Jurkat, Clone E6-1 (cell line): ENCODE results near the gene ZNF211. TPM values are rescaled to one million over a fixed set of nuclear protein-coding genes. Genes with fewer than 3 reads are reported as not detected.
A peak's percentile ranks its signal among the peaks of the same experiment; 100 is the strongest.

ENCODE experiments used
- DNase-seq: peaks from one replicate; pipeline ENCODE4 v3.0.0-alpha.2; 2011; ENCODE audit warnings: low read depth, low spot score
- H3K4me3 ChIP-seq: 2 replicates; pipeline ENCODE4 v1.5.1; 2011; ENCODE audit warnings: mild to moderate bottlenecking, low read length, control low read depth, moderate library complexity
- polyA plus RNA-seq: library from polyadenylated mRNA; unstranded; fragments of >200 nt; gene quantifications from one replicate; pipeline ENCODE4 v1.2.1, GENCODE V29; 2012; ENCODE audit warnings: missing spikeins; ENCODE audit not compliant: insufficient read length, insufficient read depth

The ZNF211 gene
- polyA plus RNA-seq, result 9.7 TPM

- peak within 1 kb of the TSS; percentile 83 for H3K4me3 ChIP-seq
- DNase-seq, result peak; percentile 92
Observed at GRCh38 chr19:57632987-57633831, at the start of gene ZNF211. TSS of gene ZNF211 (plus strand) at chr19:57633168. CDS start at chr19:57633347, 179 bp downstream.

- no peak for DNase-seq
Observed at GRCh38 chr19:57583521-57584416, 49.2 kb upstream of the ZNF211 start, which contains the start of gene ZIK1. TSS of gene ZIK1 (plus strand) at chr19:57584145. CDS start at chr19:57584357, 212 bp downstream.

DNA sequence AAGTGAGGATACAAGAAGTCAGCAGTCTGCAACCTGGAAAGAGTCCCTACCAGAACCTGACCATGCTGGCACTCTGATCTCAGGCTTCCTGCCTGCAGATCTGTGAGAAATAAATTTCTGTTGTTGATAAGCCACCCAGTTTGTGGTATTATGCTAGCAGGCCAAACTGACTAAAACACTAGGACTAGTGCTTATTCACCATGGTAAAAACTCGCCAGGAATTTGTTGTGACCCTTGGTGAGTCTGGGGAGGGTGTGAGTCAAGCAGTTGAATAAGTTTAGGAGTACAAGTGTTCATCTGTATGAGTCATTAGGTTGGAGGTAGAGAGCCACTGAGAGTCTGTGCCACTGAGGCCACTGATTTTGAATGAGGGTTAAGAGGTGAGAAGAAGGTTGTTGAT is 45.4 kb upstream of the ZNF211 start:
- H3K4me3 ChIP-seq, result no peak overlapping the region
- no peak for DNase-seq

More at GRCh38 chr19:57583521-57584416, 49.2 kb upstream of the ZNF211 start, which contains the start of gene ZIK1:
- H3K4me3 ChIP-seq, result no peak within 1 kb of the TSS

- DNase-seq, result no peak
- peak overlapping the region; percentile 78 for H3K4me3 ChIP-seq
Observed at GRCh38 chr19:57599377-57599760, 33.6 kb upstream of the ZNF211 start.

DNA sequence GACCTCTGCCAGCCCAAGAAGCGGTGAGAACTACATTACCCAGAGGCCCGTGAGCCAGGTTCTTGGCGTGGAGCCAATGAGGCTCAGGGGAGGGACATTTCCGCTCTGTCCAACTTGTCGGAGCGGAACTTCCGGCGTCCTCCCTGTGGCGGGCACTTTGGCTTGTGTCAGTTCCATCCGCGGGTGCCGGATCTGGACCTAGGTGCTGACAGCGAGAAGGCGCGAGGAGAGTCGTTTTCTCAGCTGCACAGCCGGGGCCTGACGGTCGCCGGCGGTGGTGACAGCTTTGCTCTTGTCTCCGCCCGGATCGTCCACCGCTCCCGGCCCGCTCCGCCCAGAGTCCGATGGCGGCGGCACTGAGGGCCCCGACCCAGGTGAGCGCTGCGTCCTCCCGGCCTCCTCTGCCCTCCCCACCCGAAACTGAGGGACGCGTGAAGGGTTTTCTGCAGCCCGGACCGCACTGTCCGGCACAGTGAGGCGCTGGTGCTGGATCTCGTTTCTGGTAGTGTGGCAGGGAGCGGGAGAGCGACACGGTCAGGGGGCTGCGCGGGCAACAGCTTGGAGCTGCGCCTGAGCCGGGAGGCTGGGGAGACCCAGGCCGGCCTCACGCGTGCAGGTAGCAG is 33.1 kb upstream of the ZNF211 start, which contains the start of gene ZNF530:
Gene ZNF530 (plus strand): TSS at position 125 of the 623 bp plus-strand sequence. CDS start 4,461 bp downstream, outside the sequence.
- H3K4me3 ChIP-seq, result peak within 1 kb of the TSS; percentile 78

GRCh38 chr19:57606931-57607330 is 26.0 kb upstream of the ZNF211 start:
- no peak overlapping the region for H3K4me3 ChIP-seq
- no peak for DNase-seq

More for the DNA sequence above, 33.1 kb upstream of the ZNF211 start, which contains the start of gene ZNF530:
- peak; percentile 90 for DNase-seq

- DNase-seq, result no peak
- H3K4me3 ChIP-seq, result no peak overlapping the region
Observed at GRCh38 chr19:57611113-57611512, 21.9 kb upstream of the ZNF211 start.

DNA sequence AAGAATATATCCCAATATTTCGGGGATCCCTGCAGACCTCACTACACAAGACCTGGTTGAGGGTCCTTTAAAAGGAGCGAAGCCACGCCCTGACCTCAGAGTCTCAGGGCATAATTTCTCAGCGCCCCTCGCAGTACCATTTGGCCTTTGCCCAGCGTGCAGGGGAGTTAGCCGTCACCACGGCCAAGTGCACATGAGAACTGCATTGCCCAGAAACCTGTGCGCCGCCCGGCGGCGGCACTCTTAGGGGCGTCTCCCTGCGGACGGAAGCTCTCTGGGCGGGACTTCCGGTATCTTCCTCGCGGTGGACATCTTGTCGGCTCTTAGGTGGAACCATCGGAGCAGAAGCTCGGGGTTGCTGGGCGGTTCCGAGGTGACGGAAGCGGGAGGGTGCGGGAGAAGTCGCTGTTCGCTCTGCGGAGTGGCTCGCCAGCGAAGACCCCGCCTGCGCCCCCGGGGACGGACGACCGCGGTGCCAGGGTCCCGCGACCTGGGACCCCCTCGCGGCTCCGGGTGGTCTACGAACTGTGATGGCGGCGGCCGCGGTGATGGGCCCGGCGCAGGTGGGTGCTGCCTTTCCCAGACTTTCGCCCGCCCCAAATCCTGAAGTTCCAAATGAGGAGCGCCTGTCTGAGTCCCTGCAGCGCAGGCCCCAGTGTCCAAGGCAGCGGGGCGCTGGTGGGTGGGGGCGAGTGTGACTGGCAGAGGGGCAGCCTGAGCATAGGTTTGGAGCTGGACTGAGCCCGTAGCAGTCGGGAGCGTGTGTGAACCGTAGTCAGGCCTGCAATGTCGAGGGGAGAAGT is 18.8 kb upstream of the ZNF211 start, which contains the start of gene ZNF134:
Gene ZNF134 (plus strand): TSS at position 302 of the 803 bp plus-strand sequence. CDS start 5,227 bp downstream, outside the sequence.
- peak; percentile 91 for DNase-seq
- H3K4me3 ChIP-seq, result peak within 1 kb of the TSS; percentile 86

DNA sequence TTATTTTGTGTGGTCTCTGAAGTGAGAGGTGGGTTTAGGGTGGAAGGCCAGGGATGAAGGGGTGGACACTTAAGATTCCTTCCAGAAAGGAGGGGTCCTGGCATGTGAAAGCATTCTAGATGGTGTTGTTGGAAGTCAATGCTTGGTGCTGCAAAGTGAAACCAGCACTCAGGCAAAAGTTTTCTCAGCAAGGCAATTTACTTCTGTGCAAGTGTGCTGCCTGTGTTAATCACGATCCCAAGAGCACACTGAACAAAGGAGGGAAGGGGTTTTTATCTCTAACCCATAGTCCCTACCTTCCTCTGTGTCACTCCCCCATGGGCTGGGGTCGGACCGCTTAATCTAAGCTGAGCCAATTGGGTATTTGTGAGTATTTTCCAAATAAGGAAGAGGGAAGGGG is 17.6 kb upstream of the ZNF211 start:
- H3K4me3 ChIP-seq, result no peak overlapping the region
- no peak for DNase-seq

DNA sequence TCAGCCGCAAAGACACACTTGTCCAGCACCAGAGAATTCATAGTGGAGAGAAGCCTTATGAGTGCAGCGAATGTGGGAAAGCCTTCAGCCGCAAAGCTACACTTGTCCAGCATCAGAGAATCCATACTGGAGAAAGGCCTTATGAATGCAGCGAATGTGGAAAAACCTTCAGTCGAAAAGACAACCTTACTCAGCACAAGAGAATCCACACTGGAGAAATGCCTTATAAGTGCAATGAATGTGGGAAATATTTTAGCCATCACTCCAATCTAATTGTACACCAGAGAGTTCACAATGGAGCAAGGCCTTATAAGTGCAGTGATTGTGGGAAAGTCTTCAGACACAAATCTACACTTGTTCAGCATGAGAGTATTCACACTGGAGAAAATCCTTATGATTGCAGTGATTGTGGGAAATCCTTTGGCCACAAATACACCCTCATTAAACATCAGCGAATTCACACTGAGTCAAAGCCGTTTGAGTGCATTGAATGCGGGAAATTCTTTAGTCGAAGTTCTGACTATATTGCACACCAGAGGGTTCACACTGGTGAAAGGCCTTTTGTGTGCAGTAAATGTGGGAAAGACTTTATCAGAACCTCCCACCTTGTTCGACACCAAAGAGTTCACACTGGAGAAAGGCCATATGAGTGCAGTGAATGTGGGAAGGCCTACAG is 12.2 kb upstream of the ZNF211 start:
- no peak overlapping the region for H3K4me3 ChIP-seq

DNA sequence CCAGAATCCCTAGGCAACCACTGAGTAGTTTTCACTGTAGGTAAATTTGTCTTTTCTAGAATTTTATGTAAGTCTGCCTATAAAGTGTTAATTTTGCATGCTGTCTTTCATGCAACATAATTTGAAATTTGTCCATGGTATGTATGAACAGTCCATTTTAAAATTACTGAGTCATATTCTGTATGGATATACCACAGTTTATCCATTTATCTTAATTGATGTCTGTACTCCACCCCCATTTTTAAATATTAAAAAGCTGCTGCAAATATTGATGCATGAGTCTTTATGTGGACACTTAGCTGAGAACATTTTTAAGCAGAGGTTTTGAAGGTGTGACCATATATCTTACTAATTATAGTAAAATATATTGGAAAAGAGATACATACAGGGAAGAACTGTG is 9.9 kb upstream of the ZNF211 start:
- DNase-seq, result no peak
- no peak overlapping the region for H3K4me3 ChIP-seq

More for the DNA sequence above, 12.2 kb upstream of the ZNF211 start:
- DNase-seq, result no peak

GRCh38 chr19:57633832-57634131 is 814 bp downstream of the ZNF211 start:
- DNase-seq, result no peak
- H3K4me3 ChIP-seq, result peak overlapping the region; percentile 83

GRCh38 chr19:57637379-57637778 is 4.4 kb downstream of the ZNF211 start:
- DNase-seq, result no peak
- no peak overlapping the region for H3K4me3 ChIP-seq

- H3K4me3 ChIP-seq, result no peak overlapping the region
- no peak for DNase-seq
Observed at GRCh38 chr19:57641715-57642234, 8.8 kb downstream of the ZNF211 start.

DNA sequence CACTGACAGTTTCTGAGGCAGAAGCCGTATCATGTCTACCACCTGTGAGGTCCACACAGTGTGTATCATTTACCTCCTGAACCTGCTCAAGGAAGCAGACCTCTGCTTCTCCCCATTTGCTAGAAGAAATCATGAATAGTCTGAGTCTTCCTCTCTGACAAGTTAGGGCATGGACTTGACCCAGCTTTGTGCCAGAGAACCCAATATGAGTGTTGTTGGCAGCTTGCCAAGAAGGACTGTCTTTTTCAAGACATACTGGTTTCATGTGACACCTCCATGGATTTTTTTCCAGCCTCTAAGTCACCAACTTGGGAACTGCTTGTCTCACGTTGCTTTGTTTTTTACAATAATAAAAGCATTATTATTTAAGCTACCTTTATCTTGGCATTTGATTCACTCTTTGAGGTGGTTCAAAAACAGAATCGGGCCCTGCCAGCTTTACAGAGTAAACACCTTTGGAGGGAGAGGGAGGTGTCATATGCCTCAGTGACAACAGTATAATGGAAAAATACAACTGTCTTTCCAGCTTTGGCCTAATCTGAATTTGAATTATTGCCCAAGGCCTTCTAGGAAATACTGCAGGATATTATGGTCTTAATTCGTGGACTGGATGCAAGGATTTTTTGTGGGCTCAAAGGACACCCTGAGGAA is 9.6 kb downstream of the ZNF211 start:
- no peak overlapping the region for H3K4me3 ChIP-seq
- no peak for DNase-seq

GRCh38 chr19:57643734-57644133 is 10.8 kb downstream of the ZNF211 start:
- no peak for DNase-seq
- no peak overlapping the region for H3K4me3 ChIP-seq

GRCh38 chr19:57648331-57649003 is 15.5 kb downstream of the ZNF211 start:
- peak; percentile 16 for DNase-seq
- no peak overlapping the region for H3K4me3 ChIP-seq
